Astrocyte (in vitro differentiated cells and primary cell): ENCODE results near the gene SPATA13.

ENCODE experiments used
- EZH2 ChIP-seq: IDR thresholded peaks from 2 replicates; pipeline ENCODE4 v1.6.1; 2012; ENCODE audit warnings: mild to moderate bottlenecking, low read length, inconsistent platforms; ENCODE audit not compliant: insufficient read depth
- TF ChIP-seq, protein P1 (sequence below): IDR thresholded peaks from 2 replicates; pipeline ENCODE4 v1.5.1; 2011; ENCODE audit warnings: low read depth, mild to moderate bottlenecking, inconsistent platforms, low read length, moderate library complexity; ENCODE audit not compliant: insufficient read depth

DNA sequence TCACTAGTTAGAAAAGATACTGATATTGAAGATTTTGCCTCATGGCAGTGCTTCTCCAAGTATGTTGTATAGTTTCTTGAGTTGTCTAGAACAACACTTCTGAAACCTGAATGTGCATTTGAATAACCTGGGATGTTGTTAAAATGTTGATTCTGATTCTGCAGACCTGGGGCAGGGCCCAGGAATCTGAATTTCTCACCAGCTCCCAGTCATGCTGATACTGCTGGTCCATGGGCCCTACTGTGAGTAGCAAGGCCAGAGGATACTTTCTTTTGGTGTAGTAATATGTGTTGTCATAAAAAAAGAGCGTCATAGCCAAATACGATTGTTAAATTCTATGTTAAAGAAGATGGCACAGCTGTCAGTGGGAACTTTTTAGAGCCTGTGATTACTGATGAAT is 107.3 kb downstream of the SPATA13 start:
- TF ChIP-seq, protein P1, sequence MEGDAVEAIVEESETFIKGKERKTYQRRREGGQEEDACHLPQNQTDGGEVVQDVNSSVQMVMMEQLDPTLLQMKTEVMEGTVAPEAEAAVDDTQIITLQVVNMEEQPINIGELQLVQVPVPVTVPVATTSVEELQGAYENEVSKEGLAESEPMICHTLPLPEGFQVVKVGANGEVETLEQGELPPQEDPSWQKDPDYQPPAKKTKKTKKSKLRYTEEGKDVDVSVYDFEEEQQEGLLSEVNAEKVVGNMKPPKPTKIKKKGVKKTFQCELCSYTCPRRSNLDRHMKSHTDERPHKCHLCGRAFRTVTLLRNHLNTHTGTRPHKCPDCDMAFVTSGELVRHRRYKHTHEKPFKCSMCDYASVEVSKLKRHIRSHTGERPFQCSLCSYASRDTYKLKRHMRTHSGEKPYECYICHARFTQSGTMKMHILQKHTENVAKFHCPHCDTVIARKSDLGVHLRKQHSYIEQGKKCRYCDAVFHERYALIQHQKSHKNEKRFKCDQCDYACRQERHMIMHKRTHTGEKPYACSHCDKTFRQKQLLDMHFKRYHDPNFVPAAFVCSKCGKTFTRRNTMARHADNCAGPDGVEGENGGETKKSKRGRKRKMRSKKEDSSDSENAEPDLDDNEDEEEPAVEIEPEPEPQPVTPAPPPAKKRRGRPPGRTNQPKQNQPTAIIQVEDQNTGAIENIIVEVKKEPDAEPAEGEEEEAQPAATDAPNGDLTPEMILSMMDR, result no peak
- TF ChIP-seq EZH2, result no peak
